DOHH2 (cell line): ENCODE data around the gene RSPO1.

Experiments used
- H3F3A ChIP-seq: fragments of 200-600 bp; sonication (generic), shearing (Covaris generic); 2 replicates; pipeline ENCODE4 v1.6.0; 2016; ENCODE audit warnings: antibody characterized with exemption, mild to moderate bottlenecking; ENCODE audit not compliant: control insufficient read depth, insufficient read depth
- H3K27ac ChIP-seq: fragments of 200-600 bp; sonication (generic); 2 replicates; pipeline ENCODE4 v1.5.1; 2014; ENCODE audit warnings: low read depth, mild to moderate bottlenecking, low read length, moderate library complexity
- H3K27me3 ChIP-seq: fragments of 200-600 bp; sonication (generic); 2 replicates; pipeline ENCODE4 v1.6.1; 2014; ENCODE audit warnings: mild to moderate bottlenecking, low read length, mixed read lengths; ENCODE audit not compliant: control insufficient read depth
- H3K36me3 ChIP-seq: fragments of 200-600 bp; sonication (generic); 2 replicates; pipeline ENCODE4 v1.6.1; 2014; ENCODE audit warnings: mild to moderate bottlenecking, low read length, moderate library complexity, mixed read lengths; ENCODE audit not compliant: control insufficient read depth
- H3K4me1 ChIP-seq: fragments of 200-600 bp; sonication (generic); 2 replicates; pipeline ENCODE4 v1.6.1; 2014; ENCODE audit warnings: mild to moderate bottlenecking, low read length, mixed read lengths; ENCODE audit not compliant: control insufficient read depth
- H3K4me2 ChIP-seq: fragments of 200-600 bp; sonication (generic); 2 replicates; pipeline ENCODE4 v1.6.0; 2014; ENCODE audit warnings: mild to moderate bottlenecking, low read length, moderate library complexity
- H3K4me3 ChIP-seq: fragments of 200-600 bp; sonication (generic); 2 replicates; pipeline ENCODE4 v1.5.1; 2014; ENCODE audit warnings: mild to moderate bottlenecking, low read length, mixed read lengths
- H3K79me2 ChIP-seq: fragments of 200-600 bp; sonication (generic); 2 replicates; pipeline ENCODE4 v1.6.1; 2014; ENCODE audit warnings: mild to moderate bottlenecking, low read length, mixed read lengths; ENCODE audit not compliant: control insufficient read depth
- H3K9me2 ChIP-seq: fragments of 200-600 bp; sonication (generic); replicated peaks from 2 replicates; pipeline ENCODE4 v1.6.1; 2014; ENCODE audit warnings: mild to moderate bottlenecking, low read length, mixed read lengths; ENCODE audit not compliant: control insufficient read depth
- H3K9me3 ChIP-seq: fragments of 200-600 bp; sonication (generic); 2 replicates; pipeline ENCODE4 v1.6.1; 2014; ENCODE audit warnings: antibody characterized with exemption, low read length, mixed read lengths; ENCODE audit not compliant: control insufficient read depth, insufficient read depth
- H4K20me1 ChIP-seq: fragments of 200-600 bp; sonication (generic); 2 replicates; pipeline ENCODE4 v1.6.0; 2014; ENCODE audit warnings: low read depth, mild to moderate bottlenecking, antibody characterized with exemption, low read length, moderate library complexity; ENCODE audit not compliant: control insufficient read depth, insufficient read depth
- EZH2phosphoT487 ChIP-seq: fragments of 200-600 bp; sonication (generic); IDR thresholded peaks from 2 replicates; pipeline ENCODE4 v1.6.1; 2017; ENCODE audit warnings: borderline replicate concordance, mild to moderate bottlenecking, antibody characterized with exemption, low read length, moderate library complexity, mixed read lengths
- TF ChIP-seq, protein P1 (sequence below): fragments of 200-600 bp; sonication (generic); IDR thresholded peaks from one replicate; pipeline ENCODE4 v1.5.1; 2014; ENCODE audit warnings: antibody characterized with exemption, mild to moderate bottlenecking, low read depth, low read length; ENCODE audit not compliant: poor library complexity, severe bottlenecking

Gene RSPO1

DNA sequence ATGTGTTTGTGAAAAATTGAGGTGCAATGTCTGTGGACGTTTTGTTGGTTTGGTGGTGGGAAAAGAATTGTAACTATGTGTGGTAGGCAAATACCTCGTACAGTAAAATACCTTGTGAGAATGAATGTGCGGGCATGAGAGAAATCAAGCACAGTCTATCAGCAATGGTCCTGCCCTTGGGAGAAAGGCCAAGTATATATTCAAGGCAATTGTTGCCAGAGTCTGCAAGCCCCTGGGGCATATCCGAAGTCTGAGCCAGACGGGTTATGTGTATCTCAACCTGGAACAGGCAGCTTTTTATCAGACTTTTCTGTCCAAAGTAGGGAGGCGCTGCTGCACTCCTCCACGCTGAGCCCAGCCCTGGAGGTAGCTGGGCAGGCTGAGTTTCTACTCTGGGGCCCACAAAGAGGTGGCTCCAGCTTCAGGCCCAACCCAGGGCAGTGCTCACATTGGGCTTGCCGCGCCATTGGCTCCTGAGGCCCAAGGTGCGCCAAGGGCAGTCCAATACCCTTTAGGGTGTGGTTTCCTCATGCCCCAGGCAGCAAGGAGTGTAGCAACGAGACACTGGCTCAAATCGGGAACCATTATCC, 29.5 kb downstream of the RSPO1 start:
- no peaks in the 10 kb centered on the region for H3K79me2 ChIP-seq
- no peaks in the 10 kb centered on the region for H3K36me3 ChIP-seq
- no peaks in the 10 kb centered on the region for H3K9me2 ChIP-seq
- no peak overlapping the region for H3K27ac ChIP-seq
- no peaks in the 10 kb centered on the region for H3F3A ChIP-seq
- peaks cover 44% of the 10 kb centered on the region for H3K27me3 ChIP-seq
- no peak overlapping the region for H3K4me3 ChIP-seq
- no peaks in the 10 kb centered on the region for H4K20me1 ChIP-seq
- peaks cover 4% of the 10 kb centered on the region; the same call in 1 of the 2 replicates for H3K4me1 ChIP-seq
- no peaks in the 10 kb centered on the region for H3K9me3 ChIP-seq
- no peak for TF ChIP-seq EZH2phosphoT487
- TF ChIP-seq, protein P1, sequence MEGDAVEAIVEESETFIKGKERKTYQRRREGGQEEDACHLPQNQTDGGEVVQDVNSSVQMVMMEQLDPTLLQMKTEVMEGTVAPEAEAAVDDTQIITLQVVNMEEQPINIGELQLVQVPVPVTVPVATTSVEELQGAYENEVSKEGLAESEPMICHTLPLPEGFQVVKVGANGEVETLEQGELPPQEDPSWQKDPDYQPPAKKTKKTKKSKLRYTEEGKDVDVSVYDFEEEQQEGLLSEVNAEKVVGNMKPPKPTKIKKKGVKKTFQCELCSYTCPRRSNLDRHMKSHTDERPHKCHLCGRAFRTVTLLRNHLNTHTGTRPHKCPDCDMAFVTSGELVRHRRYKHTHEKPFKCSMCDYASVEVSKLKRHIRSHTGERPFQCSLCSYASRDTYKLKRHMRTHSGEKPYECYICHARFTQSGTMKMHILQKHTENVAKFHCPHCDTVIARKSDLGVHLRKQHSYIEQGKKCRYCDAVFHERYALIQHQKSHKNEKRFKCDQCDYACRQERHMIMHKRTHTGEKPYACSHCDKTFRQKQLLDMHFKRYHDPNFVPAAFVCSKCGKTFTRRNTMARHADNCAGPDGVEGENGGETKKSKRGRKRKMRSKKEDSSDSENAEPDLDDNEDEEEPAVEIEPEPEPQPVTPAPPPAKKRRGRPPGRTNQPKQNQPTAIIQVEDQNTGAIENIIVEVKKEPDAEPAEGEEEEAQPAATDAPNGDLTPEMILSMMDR: no peak
- H3K4me2 ChIP-seq: no peak overlapping the region

DNA sequence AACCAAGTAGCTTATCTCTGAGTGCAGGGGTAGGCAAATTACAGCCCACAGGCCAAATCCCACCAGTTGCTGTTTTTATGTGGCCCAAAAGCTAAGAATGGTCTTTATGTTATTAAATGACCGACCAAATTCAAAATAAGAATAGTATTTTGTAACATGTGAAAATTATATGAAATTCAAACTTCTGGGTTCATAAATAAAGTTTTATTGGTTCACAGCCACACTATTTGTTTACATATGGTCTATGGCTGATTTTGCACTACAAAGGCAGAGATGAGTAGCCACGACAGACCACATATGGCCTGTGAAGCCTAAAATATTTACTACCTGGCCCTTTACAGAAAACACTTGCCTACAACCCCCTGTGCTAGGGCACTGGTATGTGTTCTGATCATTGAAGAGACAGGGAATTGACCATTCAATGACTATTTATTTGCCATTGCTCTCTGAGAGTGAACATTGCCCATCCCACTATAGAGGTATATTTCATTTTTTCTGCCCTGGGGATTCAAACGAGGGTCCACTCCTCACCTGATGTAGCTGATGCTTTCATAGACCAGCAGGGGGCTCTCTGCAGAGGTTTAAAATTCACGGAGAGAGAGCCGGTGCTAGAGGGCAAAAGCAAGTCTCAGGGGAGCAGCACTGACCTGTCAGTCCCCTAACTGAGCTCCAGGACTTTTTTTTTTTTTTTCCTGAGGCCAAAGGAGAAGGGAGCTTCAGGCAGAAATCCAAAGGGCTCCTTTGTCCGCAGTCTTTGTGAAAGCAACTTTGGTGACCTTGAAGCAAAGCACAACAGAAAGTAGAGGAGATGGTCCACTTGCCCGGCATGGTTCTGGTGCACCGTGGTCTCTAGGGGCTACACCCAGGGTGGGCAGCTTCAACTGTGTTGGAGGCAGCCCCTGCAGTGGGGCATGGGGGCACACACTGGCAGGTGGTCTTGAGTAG, 31.7 kb downstream of the RSPO1 start:
- no peak overlapping the region for H3K4me2 ChIP-seq
- H3F3A ChIP-seq: no peaks in the 10 kb centered on the region
- H4K20me1 ChIP-seq: no peaks in the 10 kb centered on the region
- TF ChIP-seq EZH2phosphoT487: no peak
- TF ChIP-seq, protein P1: peak; percentile 87
- H3K9me2 ChIP-seq: no peaks in the 10 kb centered on the region
- H3K36me3 ChIP-seq: no peaks in the 10 kb centered on the region
- no peak overlapping the region for H3K4me3 ChIP-seq
- H3K9me3 ChIP-seq: no peaks in the 10 kb centered on the region
- H3K79me2 ChIP-seq: no peaks in the 10 kb centered on the region
- H3K27ac ChIP-seq: no peak overlapping the region
- no peaks in the 10 kb centered on the region for H3K4me1 ChIP-seq
- H3K27me3 ChIP-seq: peaks cover 32% of the 10 kb centered on the region

DNA sequence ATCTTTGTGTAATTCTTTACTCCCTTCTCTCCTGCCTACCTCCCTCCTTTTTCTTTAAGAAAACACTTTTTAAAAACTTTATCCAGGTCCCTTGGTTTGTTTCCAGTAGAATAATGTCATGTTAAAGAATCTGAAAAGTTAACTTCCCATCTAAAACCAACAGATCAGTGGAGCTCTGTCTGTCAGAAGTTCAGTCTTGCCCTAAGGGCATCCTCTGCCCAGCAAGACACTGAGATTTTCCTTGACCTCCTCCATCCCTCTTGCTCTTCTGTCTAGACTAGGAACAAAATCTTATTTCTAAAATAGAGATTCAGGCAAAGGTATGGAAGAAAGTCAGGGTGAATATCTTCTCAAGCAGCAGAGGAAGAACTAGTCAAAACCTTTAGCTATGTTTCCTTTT, 33.3 kb downstream of the RSPO1 start:
- H3K27me3 ChIP-seq: peaks cover 25% of the 10 kb centered on the region
- no peak overlapping the region for H3K4me3 ChIP-seq
- TF ChIP-seq, protein P1: no peak
- no peak for TF ChIP-seq EZH2phosphoT487
- H3K4me1 ChIP-seq: peaks cover under 1% of the 10 kb centered on the region; the same call in 1 of the 2 replicates
- H3K4me2 ChIP-seq: no peak overlapping the region
- no peaks in the 10 kb centered on the region for H3K36me3 ChIP-seq
- no peaks in the 10 kb centered on the region for H4K20me1 ChIP-seq
- H3K9me3 ChIP-seq: no peaks in the 10 kb centered on the region
- H3K27ac ChIP-seq: no peak overlapping the region
- H3K9me2 ChIP-seq: no peaks in the 10 kb centered on the region
- no peaks in the 10 kb centered on the region for H3F3A ChIP-seq
- no peaks in the 10 kb centered on the region for H3K79me2 ChIP-seq
